Measurements from ENCODE around the gene ANO1.

ANO1 gene

GRCh38 chr11:70095541-70096252, 17.6 kb downstream of the ANO1 start:
- no peak for DNase-seq (ENCODE audit: low read depth in 2 of 2)

DNA sequence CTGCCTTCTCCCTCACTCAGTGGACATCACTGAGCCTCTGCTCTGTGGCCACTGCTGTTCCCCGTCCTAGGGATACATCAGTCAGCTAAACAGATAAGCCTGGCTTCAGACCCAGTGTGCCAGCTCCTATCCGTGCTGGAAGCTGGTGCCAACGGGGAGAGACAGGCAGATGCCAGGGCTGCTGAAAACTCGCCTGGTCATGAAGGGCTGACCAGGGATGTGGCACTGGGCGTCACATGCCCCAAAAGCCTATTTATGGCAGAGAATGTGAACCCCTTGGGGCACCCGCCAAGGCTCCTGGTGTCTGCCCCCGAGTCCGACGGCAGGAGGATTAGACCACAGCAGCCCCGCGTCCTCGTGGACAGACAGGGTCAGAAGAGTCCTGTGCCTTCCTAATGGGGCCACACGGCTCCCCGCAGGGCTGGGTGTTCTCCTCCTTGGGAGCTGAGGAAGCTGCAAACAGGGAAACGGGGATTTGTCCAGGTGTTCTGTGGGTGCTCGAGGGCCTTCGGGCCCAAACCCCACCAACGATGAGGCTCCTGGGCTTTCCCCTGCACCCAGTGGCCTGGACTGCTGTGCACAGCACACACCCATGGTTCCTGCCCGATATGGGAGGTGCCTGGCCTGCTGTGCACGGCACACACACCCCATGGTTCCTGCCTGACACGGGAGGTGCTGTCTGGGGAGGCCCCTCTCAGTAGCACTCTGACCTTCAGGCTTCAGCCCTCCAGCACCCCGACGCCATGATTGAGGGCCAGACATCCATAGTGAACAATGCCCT, 19.9 kb downstream of the ANO1 start:
- no peak for DNase-seq (ENCODE audit: low read depth in 2 of 2)

- DNase-seq (ENCODE audit: low read depth in 2 of 2): no peak
Measured at GRCh38 chr11:70098936-70099335, 20.8 kb downstream of the ANO1 start.

- no peak for DNase-seq (ENCODE audit: low read depth in 2 of 2)
Measured at GRCh38 chr11:70099578-70100279, 21.6 kb downstream of the ANO1 start.

GRCh38 chr11:70100280-70100603, 22.1 kb downstream of the ANO1 start:
- no peak for DNase-seq (ENCODE audit: low read depth in 2 of 2)

- DNase-seq (ENCODE audit: low read depth in 2 of 2): no peak
Measured at GRCh38 chr11:70100791-70101190, 22.7 kb downstream of the ANO1 start.

GRCh38 chr11:70103256-70103975, 25.3 kb downstream of the ANO1 start:
- no peak for DNase-seq (ENCODE audit: low read depth in 2 of 2)

DNA sequence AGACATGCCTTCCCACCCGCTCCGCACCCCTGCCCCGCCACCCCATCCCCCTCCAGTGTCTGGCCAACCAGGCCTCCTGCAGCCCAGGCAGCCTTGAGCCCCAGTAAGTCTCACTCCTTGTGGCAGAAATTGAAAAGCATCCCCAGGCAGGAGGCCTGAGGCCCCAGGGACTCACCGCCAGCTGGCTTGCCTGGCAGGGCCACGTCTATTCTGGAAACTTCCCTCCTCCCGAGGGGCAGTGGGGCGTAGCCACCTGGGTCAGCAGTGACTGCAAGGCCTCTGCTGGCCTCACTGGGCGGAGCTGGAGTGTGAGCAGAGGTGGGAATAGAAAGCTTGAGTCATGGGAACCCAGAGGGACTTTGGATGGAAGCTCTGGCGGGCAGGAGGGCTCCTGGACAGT, 26.3 kb downstream of the ANO1 start:
- DNase-seq (ENCODE audit: low read depth in 2 of 2): no peak

DNA sequence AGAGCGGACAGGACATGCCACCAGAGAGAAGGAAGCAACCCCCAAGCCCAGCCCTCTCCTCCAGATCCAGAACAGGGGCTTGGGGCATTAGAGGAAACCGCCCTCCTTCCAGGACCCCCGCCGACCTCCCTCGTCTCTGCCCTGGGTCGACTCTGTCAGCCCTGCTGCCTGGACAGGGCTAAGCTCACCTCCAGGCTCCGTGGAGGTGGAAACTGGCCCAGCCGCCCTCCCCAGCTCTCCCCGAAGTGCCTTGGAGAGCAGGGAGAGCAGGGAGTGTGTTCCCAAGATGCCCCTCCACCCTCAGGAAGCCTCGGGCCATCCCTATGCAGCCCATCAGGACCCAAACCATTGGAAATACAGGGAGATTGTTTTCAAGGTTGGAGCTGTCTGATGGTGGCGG, 26.8 kb downstream of the ANO1 start:
- DNase-seq (ENCODE audit: low read depth in 2 of 2): no peak

DNA sequence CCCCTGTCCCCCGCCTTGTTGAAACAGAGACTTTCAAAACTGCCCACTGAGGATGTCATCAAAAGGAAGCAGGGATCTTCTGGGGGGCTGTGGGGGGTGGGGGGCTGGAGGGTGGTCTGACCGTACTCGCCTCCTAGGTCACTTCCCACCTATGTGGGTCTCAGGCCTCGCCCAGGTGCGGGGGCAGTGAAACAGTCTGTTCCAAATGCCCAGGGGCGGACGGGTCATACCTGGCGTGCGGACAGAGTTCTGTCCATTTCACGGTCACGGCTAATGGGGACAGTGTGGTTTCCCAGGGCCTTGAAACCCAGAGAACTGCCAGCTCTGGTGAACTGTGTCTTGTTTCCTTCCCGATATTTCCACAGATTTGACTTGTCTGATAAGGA, 27.2 kb downstream of the ANO1 start:
- no peak for DNase-seq (ENCODE audit: low read depth in 2 of 2)

DNA sequence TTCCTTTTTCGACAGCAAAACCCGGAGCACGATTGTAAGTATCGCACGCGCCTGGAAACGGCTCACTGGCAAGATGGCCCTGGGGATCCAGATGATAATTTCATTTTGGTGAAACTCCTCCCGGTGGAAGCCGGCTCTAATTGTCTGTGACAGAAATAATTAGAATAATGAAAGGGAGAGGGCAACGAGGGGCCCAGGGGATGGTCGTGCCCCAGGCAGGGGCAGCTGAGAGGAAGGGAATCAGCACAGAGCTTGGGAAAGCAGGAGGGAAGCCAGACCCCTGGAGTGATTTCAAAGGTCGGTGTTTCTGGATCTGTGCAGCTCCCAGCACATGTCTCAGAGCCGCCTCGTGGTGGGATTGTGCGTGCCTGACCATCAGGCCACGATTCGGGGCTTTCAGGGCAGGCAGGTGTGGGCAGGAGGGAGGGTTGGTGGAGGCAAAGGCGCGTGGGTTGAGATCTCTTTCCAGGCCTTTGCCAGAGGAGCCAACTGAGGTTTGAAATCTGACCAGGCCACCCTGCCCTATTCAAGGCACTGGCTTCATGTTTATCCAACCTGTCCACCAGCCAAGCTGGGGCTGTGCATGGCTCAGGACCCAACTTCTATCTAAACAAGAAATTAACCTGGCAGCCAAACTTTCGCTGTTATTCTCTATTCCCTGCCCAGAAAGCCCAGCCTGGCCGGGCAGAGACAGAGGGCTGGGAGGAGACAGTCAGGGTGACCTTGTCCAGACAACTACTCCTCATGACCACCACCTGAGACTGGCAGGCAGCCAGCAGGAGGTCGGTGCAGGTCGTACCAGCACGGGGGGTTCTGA, 27.8 kb downstream of the ANO1 start:
- DNase-seq (ENCODE audit: low read depth in 2 of 2): no peak

- DNase-seq (ENCODE audit: low read depth in 2 of 2): no peak
Measured at GRCh38 chr11:70106757-70107156, 28.6 kb downstream of the ANO1 start.

- no peak for DNase-seq (ENCODE audit: low read depth in 2 of 2)
Measured at GRCh38 chr11:70107191-70107590, 29.1 kb downstream of the ANO1 start.

DNA sequence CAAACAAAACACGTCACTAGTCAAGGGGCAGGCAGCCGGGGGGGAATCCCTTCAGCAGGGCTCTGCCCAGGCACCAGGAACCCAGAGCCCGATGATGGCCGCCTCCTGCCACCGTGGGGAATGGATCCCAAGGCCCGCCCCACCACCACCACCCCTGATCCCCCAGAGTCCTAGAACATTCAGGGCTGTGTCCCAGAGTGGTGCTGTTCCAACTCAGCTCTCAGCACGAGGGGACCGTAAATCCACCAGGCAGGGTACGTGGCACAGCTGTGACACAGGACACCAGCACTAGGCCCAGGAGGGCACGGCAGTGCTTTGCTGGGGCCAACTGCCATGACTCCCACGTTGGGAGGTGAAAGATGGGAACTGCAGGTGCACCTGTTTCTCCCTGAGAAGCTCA, 29.6 kb downstream of the ANO1 start:
- no peak for DNase-seq (ENCODE audit: low read depth in 2 of 2)

DNA sequence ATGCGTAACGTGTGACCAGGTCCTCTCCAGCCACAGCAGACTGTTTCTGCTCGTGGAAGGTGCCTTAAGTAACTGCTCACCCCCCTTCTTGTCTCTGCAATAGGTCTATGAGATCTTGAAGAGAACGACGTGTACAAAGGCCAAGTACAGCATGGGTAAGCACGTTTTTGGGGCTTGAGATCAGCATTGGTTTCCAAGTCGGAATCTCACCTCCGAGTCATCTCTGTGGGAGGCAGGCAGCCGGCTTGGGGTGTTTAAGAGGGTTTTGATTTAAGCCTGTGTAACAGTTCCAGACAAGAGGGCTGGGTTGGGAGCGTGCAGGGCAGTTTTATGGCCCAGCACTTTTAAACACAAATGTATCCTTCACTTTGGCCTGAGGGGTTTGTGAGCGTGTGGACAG, 30.1 kb downstream of the ANO1 start:
- DNase-seq (ENCODE audit: low read depth in 2 of 2): no peak

DNA sequence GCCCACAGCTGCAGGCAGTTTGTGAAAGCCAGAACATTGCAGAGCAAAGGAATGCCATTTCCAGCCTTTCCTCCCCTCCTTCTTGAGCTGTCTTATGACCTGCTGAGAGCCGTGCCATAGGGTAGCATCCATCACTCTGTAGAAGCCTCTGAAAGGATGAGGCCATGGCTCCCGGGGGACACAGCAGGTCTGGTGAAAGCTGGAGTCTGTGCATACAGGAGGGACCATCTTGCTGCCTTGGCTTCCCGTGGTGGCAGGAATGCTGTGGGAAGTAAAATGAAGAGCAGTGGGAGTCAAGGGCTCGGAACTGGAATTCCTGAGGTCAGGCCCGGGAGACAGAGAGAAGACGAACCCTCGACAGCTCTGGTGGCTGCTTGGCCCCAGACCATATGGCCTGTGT, 30.9 kb downstream of the ANO1 start:
- no peak for DNase-seq (ENCODE audit: low read depth in 2 of 2)

- no peak for DNase-seq (ENCODE audit: low read depth in 2 of 2)
Measured at GRCh38 chr11:70109903-70110302, 31.8 kb downstream of the ANO1 start.

DNA sequence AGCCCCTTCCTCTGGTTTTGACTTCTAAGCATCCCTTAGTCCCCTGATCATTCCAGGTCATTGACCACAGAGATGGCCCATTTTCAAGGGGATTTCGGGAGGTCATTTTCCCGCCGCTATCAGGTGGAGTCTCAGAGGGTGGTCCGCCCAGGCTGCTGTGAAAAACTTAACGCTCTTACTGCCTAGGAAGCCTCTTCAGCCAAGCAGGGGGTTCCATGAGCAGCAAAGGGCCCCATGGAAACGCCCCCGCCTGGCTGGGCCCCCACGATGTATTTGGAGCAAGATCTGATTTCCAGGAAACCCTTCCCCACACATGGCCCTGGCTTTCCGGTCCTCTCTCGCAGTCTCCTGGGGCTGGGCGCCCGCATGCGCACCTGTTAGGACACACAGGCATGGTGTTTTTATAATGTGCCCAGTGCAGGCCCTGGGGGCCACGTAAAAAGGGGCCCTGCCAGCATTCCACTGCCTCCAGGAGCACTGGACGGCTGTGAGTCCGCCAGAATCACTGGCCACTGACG, 32.5 kb downstream of the ANO1 start:
- DNase-seq (ENCODE audit: low read depth in 2 of 2): no peak

- no peak for DNase-seq (ENCODE audit: low read depth in 2 of 2)
Measured at GRCh38 chr11:70111269-70112016, 33.3 kb downstream of the ANO1 start.

- DNase-seq (ENCODE audit: low read depth in 2 of 2): no peak
Measured at GRCh38 chr11:70112017-70112434, 33.9 kb downstream of the ANO1 start.

GRCh38 chr11:70113801-70114200, 35.7 kb downstream of the ANO1 start:
- DNase-seq (ENCODE audit: low read depth in 2 of 2): no peak

All from stimulated activated CD8-positive, alpha-beta memory T cell treated with anti-CD3 and anti-CD28 coated beads, Interleukin-2, amount 100 ng/mL, for 1 hour (primary cell).